GM21717 (cell line): Measurements from ENCODE around the gene SSH2.
A peak's percentile ranks its signal among the peaks of the same experiment; 100 is the strongest.
"Not testable (repeated sequence)": the region's sequence is repeated elsewhere in the genome, so short reads cannot be mapped to it uniquely, and the experiment has no call there.

Experiments used
- ATAC-seq: cut with Tn5 transposase; IDR thresholded peaks from one replicate; pipeline ENCODE4 v1.9.1; 2021; ENCODE audit warnings: mild to moderate bottlenecking, moderate library complexity; ENCODE audit not compliant: unreplicated experiment

Gene SSH2

GRCh38 chr17:29929533-29930408 is at the start of gene SSH2:
Gene SSH2, minus strand, starts transcription at chr17:29930228. Its CDS starts 228 bp downstream, at chr17:29930000.
- peak; percentile 54 for ATAC-seq

- ATAC-seq: no peak
Observed at GRCh38 chr17:29977836-29978235, 47.8 kb upstream of the SSH2 start.

- ATAC-seq: no peak
Observed at GRCh38 chr17:29973005-29973404, 43.0 kb upstream of the SSH2 start.

GRCh38 chr17:29972277-29972676 is 42.2 kb upstream of the SSH2 start:
- ATAC-seq: no peak

GRCh38 chr17:29968271-29968670 is 38.2 kb upstream of the SSH2 start:
- ATAC-seq: no peak

GRCh38 chr17:29962656-29963055 is 32.6 kb upstream of the SSH2 start:
- no peak for ATAC-seq

- ATAC-seq: no peak
Observed at GRCh38 chr17:29959658-29960337, 29.8 kb upstream of the SSH2 start.

GRCh38 chr17:29958947-29959657 is 29.1 kb upstream of the SSH2 start:
- ATAC-seq: no peak

GRCh38 chr17:29957488-29957887 is 27.5 kb upstream of the SSH2 start:
- ATAC-seq: not testable (repeated sequence)

GRCh38 chr17:29956225-29956624 is 26.2 kb upstream of the SSH2 start:
- no peak for ATAC-seq

- ATAC-seq: no peak
Observed at GRCh38 chr17:29954405-29954804, 24.4 kb upstream of the SSH2 start.

GRCh38 chr17:29949696-29950095 is 19.7 kb upstream of the SSH2 start:
- ATAC-seq: no peak

- ATAC-seq: no peak
Observed at GRCh38 chr17:29948448-29949215, 18.6 kb upstream of the SSH2 start.

- no peak for ATAC-seq
Observed at GRCh38 chr17:29945281-29945680, 15.3 kb upstream of the SSH2 start.

- ATAC-seq: no peak
Observed at GRCh38 chr17:29941334-29941733, 11.3 kb upstream of the SSH2 start, which contains the start of gene EFCAB5. Gene EFCAB5, plus strand, starts transcription at chr17:29941634. Its CDS starts 163 bp downstream, at chr17:29941797.

GRCh38 chr17:29936724-29937123 is 6.7 kb upstream of the SSH2 start:
- ATAC-seq: no peak

GRCh38 chr17:29935909-29936308 is 5.9 kb upstream of the SSH2 start:
- ATAC-seq: not testable (repeated sequence)

- no peak for ATAC-seq
Observed at GRCh38 chr17:29933379-29933778, 3.4 kb upstream of the SSH2 start.

GRCh38 chr17:29931231-29931932 is 1.4 kb upstream of the SSH2 start:
- ATAC-seq: peak; percentile 39

GRCh38 chr17:29930409-29931010 is 482 bp upstream of the SSH2 start:
- no peak for ATAC-seq
